Measurements from ENCODE around the gene SPTBN1. TPM values are rescaled to one million over a fixed set of nuclear protein-coding genes. Genes with fewer than 3 reads are reported as not detected.

Gene SPTBN1
- total and polyA plus RNA-seq, 2 of the 13 experiments (the other 11 are each of a cell fraction or from before 2014, with no cell fraction given), result 123 to 299 TPM

GRCh38 chr2:54457323-54458023, 1.3 kb downstream of the SPTBN1 start (continued):
- peak; percentile 47 for TF ChIP-seq PAXIP1 (CRISPR knock-in tag; conservative IDR thresholded peaks at IDR 0.05)
- TF ChIP-seq KLF13 (CRISPR knock-in tag; IDR thresholded peaks at IDR 0.05), result no peak
- no peak for TF ChIP-seq SMAD9 (CRISPR knock-in tag; IDR thresholded peaks at IDR 0.05)
- no peak for TF ChIP-seq ZNF143 (CRISPR knock-in tag; IDR thresholded peaks at IDR 0.05)
- TF ChIP-seq SNRNP70 (IDR thresholded peaks at IDR 0.05; ENCODE audit: low read depth, low read length), result no peak
- 0 out of 2 replicates have a peak, but pooled peaks have one; percentile 52 for TF ChIP-seq ATF5 (CRISPR knock-in tag; IDR thresholded peaks at IDR 0.05; ENCODE audit: low read depth)
- no peak for TF ChIP-seq ZNF780A (CRISPR knock-in tag; IDR thresholded peaks at IDR 0.05)
- no peak for TF ChIP-seq RBAK (CRISPR knock-in tag; IDR thresholded peaks at IDR 0.05)
- peak; percentile 83 for TF ChIP-seq ZBTB7B (CRISPR knock-in tag; IDR thresholded peaks at IDR 0.05)
- TF ChIP-seq TRIM22 (IDR thresholded peaks at IDR 0.05), result no peak
- no peak for TF ChIP-seq ELF1 (CRISPR knock-in tag; IDR thresholded peaks at IDR 0.05)
- TF ChIP-seq ZKSCAN5 (CRISPR knock-in tag; IDR thresholded peaks at IDR 0.05), result 0 out of 2 replicates have a peak, but pooled peaks have one; percentile 15
- no peak for TF ChIP-seq HMG20A (CRISPR knock-in tag; IDR thresholded peaks at IDR 0.05; ENCODE audit: borderline replicate concordance)
- TF ChIP-seq HBP1 (CRISPR knock-in tag; IDR thresholded peaks at IDR 0.05; ENCODE audit: low read depth), result no peak
- no peak for TF ChIP-seq ZBTB25 (CRISPR knock-in tag; IDR thresholded peaks at IDR 0.05)
- TF ChIP-seq ZNF205 (CRISPR knock-in tag; IDR thresholded peaks at IDR 0.05), result no peak
- TF ChIP-seq NFE2L1 (CRISPR knock-in tag; IDR thresholded peaks at IDR 0.05; ENCODE audit: borderline replicate concordance), result no peak
- no peak; the same call in 1 of the 2 replicates for TF ChIP-seq ZNF362 (CRISPR knock-in tag; IDR thresholded peaks at IDR 0.05; ENCODE audit: borderline replicate concordance)
- TF ChIP-seq BRD4 (CRISPR knock-in tag; IDR thresholded peaks at IDR 0.05), result no peak; the same call in 1 of the 2 replicates
- TF ChIP-seq NPAS2 (CRISPR knock-in tag; IDR thresholded peaks at IDR 0.05; ENCODE audit: borderline replicate concordance), result 0 out of 2 replicates have a peak, but pooled peaks have one; percentile 78
- no peak for TF ChIP-seq XBP1 (CRISPR knock-in tag; IDR thresholded peaks at IDR 0.05)
- no peak for TF ChIP-seq GTF2F1 (IDR thresholded peaks at IDR 0.05; ENCODE audit: low read length)
